Measurements from ENCODE around the gene TMPRSS11E. TPM values are rescaled to one million over a fixed set of nuclear protein-coding genes. Genes with fewer than 3 reads are reported as not detected.

Gene TMPRSS11E
- polyA plus RNA-seq, 1 donor: 0.04 TPM

- H3K9me3 ChIP-seq (ENCODE audit: control insufficient read depth, low read depth, low read length): no peaks in the 10 kb centered on the region
- no peaks in the 10 kb centered on the region for H3K27me3 ChIP-seq (ENCODE audit: control insufficient read depth, insufficient read depth, low read length)
- no peak overlapping the region for H3K4me3 ChIP-seq (ENCODE audit: low read length)
- no peak for DNase-seq
- H3K4me1 ChIP-seq (ENCODE audit: control insufficient read depth, insufficient read depth, low read length): no peaks in the 10 kb centered on the region
- no peak overlapping the region for H3K27ac ChIP-seq (ENCODE audit: low read length)
- H3K36me3 ChIP-seq (ENCODE audit: control insufficient read depth, insufficient read depth, low read length): no peaks in the 10 kb centered on the region
- WGBS (ENCODE audit: insufficient coverage, low lambda C conversion rate): 80% methylated on average over 1 of the region's 3 CpGs
Observed at GRCh38 chr4:68461790-68462189, 14.5 kb downstream of the TMPRSS11E start.

- Histone ChIP-seq H3K4me1 (ENCODE audit: control insufficient read depth, insufficient read depth, low read length) (no peaks in the 10 kb centered on the region), H3K4me3 (ENCODE audit: low read length) (no peak overlapping the region), H3K27ac (ENCODE audit: low read length) (no peak overlapping the region), H3K9me3 (ENCODE audit: control insufficient read depth, low read depth, low read length) (no peaks in the 10 kb centered on the region), H3K27me3 (ENCODE audit: control insufficient read depth, insufficient read depth, low read length) (no peaks in the 10 kb centered on the region), H3K36me3 (ENCODE audit: control insufficient read depth, insufficient read depth, low read length) (no peaks in the 10 kb centered on the region)
- 80% methylated on average over 2 of the region's 2 CpGs for WGBS (ENCODE audit: insufficient coverage, low lambda C conversion rate)
- no peak for DNase-seq
Observed at GRCh38 chr4:68462691-68463090, 15.4 kb downstream of the TMPRSS11E start.

GRCh38 chr4:68463796-68464195 lies 16.5 kb downstream of the TMPRSS11E start:
- Histone ChIP-seq H3K4me1 (ENCODE audit: control insufficient read depth, insufficient read depth, low read length) (no peaks in the 10 kb centered on the region), H3K9me3 (ENCODE audit: control insufficient read depth, low read depth, low read length) (no peaks in the 10 kb centered on the region)
- 71% methylated on average over 1 of the region's 2 CpGs for WGBS (ENCODE audit: insufficient coverage, low lambda C conversion rate)

GRCh38 chr4:68465058-68465457 lies 17.8 kb downstream of the TMPRSS11E start:
- Histone ChIP-seq H3K4me1 (ENCODE audit: control insufficient read depth, insufficient read depth, low read length) (no peaks in the 10 kb centered on the region), H3K4me3 (ENCODE audit: low read length) (no peak overlapping the region), H3K9me3 (ENCODE audit: control insufficient read depth, low read depth, low read length) (no peaks in the 10 kb centered on the region), H3K27me3 (ENCODE audit: control insufficient read depth, insufficient read depth, low read length) (no peaks in the 10 kb centered on the region), H3K36me3 (ENCODE audit: control insufficient read depth, insufficient read depth, low read length) (no peaks in the 10 kb centered on the region), H3K27ac (ENCODE audit: low read length) (no peak overlapping the region)
- DNase-seq: no peak
- no CpG with 5 or more reads among the region's 1 CpG for WGBS (ENCODE audit: insufficient coverage, low lambda C conversion rate)

More at GRCh38 chr4:68463796-68464195, 16.5 kb downstream of the TMPRSS11E start:
- Histone ChIP-seq H3K36me3 (ENCODE audit: control insufficient read depth, insufficient read depth, low read length) (no peaks in the 10 kb centered on the region), H3K27me3 (ENCODE audit: control insufficient read depth, insufficient read depth, low read length) (no peaks in the 10 kb centered on the region), H3K4me3 (ENCODE audit: low read length) (no peak overlapping the region), H3K27ac (ENCODE audit: low read length) (no peak overlapping the region)
- no peak for DNase-seq

- Histone ChIP-seq H3K4me1 (ENCODE audit: control insufficient read depth, insufficient read depth, low read length) (no peaks in the 10 kb centered on the region), H3K9me3 (ENCODE audit: control insufficient read depth, low read depth, low read length) (no peaks in the 10 kb centered on the region), H3K27me3 (ENCODE audit: control insufficient read depth, insufficient read depth, low read length) (no peaks in the 10 kb centered on the region), H3K27ac (ENCODE audit: low read length) (no peak overlapping the region), H3K4me3 (ENCODE audit: low read length) (no peak overlapping the region), H3K36me3 (ENCODE audit: control insufficient read depth, insufficient read depth, low read length) (no peaks in the 10 kb centered on the region)
- no CpG with 5 or more reads among the region's 2 CpGs for WGBS (ENCODE audit: insufficient coverage, low lambda C conversion rate)
- DNase-seq: no peak
Observed at GRCh38 chr4:68466185-68466584, 18.9 kb downstream of the TMPRSS11E start.

GRCh38 chr4:68466751-68467150 lies 19.5 kb downstream of the TMPRSS11E start:
- Histone ChIP-seq H3K27ac (ENCODE audit: low read length) (no peak overlapping the region), H3K4me1 (ENCODE audit: control insufficient read depth, insufficient read depth, low read length) (no peaks in the 10 kb centered on the region), H3K27me3 (ENCODE audit: control insufficient read depth, insufficient read depth, low read length) (no peaks in the 10 kb centered on the region), H3K36me3 (ENCODE audit: control insufficient read depth, insufficient read depth, low read length) (no peaks in the 10 kb centered on the region), H3K4me3 (ENCODE audit: low read length) (no peak overlapping the region), H3K9me3 (ENCODE audit: control insufficient read depth, low read depth, low read length) (no peaks in the 10 kb centered on the region)
- WGBS (ENCODE audit: insufficient coverage, low lambda C conversion rate): no CpG with 5 or more reads among the region's 3 CpGs
- DNase-seq: no peak

GRCh38 chr4:68469482-68469881 lies 22.2 kb downstream of the TMPRSS11E start:
- no peak for DNase-seq
- Histone ChIP-seq H3K36me3 (ENCODE audit: control insufficient read depth, insufficient read depth, low read length) (no peaks in the 10 kb centered on the region), H3K27ac (ENCODE audit: low read length) (no peak overlapping the region), H3K27me3 (ENCODE audit: control insufficient read depth, insufficient read depth, low read length) (no peaks in the 10 kb centered on the region), H3K4me3 (ENCODE audit: low read length) (no peak overlapping the region), H3K4me1 (ENCODE audit: control insufficient read depth, insufficient read depth, low read length) (no peaks in the 10 kb centered on the region), H3K9me3 (ENCODE audit: control insufficient read depth, low read depth, low read length) (no peaks in the 10 kb centered on the region)

- no peak for DNase-seq
- Histone ChIP-seq H3K36me3 (ENCODE audit: control insufficient read depth, insufficient read depth, low read length) (no peaks in the 10 kb centered on the region), H3K4me1 (ENCODE audit: control insufficient read depth, insufficient read depth, low read length) (no peaks in the 10 kb centered on the region), H3K27me3 (ENCODE audit: control insufficient read depth, insufficient read depth, low read length) (no peaks in the 10 kb centered on the region), H3K27ac (ENCODE audit: low read length) (no peak overlapping the region), H3K9me3 (ENCODE audit: control insufficient read depth, low read depth, low read length) (no peaks in the 10 kb centered on the region), H3K4me3 (ENCODE audit: low read length) (no peak overlapping the region)
- WGBS (ENCODE audit: insufficient coverage, low lambda C conversion rate): 90% methylated on average over 2 of the region's 5 CpGs
Observed at GRCh38 chr4:68476191-68476590, 28.9 kb downstream of the TMPRSS11E start.

- no peak for DNase-seq
- Histone ChIP-seq H3K27ac (ENCODE audit: low read length) (no peak overlapping the region), H3K27me3 (ENCODE audit: control insufficient read depth, insufficient read depth, low read length) (no peaks in the 10 kb centered on the region), H3K9me3 (ENCODE audit: control insufficient read depth, low read depth, low read length) (no peaks in the 10 kb centered on the region), H3K36me3 (ENCODE audit: control insufficient read depth, insufficient read depth, low read length) (no peaks in the 10 kb centered on the region), H3K4me3 (ENCODE audit: low read length) (no peak overlapping the region), H3K4me1 (ENCODE audit: control insufficient read depth, insufficient read depth, low read length) (no peaks in the 10 kb centered on the region)
- no CpG with 5 or more reads among the region's 5 CpGs for WGBS (ENCODE audit: insufficient coverage, low lambda C conversion rate)
Observed at GRCh38 chr4:68489338-68489737, 42.1 kb downstream of the TMPRSS11E start.

- 100% methylated on average over 1 of the region's 6 CpGs for WGBS (ENCODE audit: insufficient coverage, low lambda C conversion rate)
- H3K4me1 ChIP-seq (ENCODE audit: control insufficient read depth, insufficient read depth, low read length): no peaks in the 10 kb centered on the region
- H3K9me3 ChIP-seq (ENCODE audit: control insufficient read depth, low read depth, low read length): no peaks in the 10 kb centered on the region
- no peaks in the 10 kb centered on the region for H3K36me3 ChIP-seq (ENCODE audit: control insufficient read depth, insufficient read depth, low read length)
- no peak overlapping the region for H3K27ac ChIP-seq (ENCODE audit: low read length)
- DNase-seq: peak in 1 of 2 donors; percentile 9
- no peaks in the 10 kb centered on the region for H3K27me3 ChIP-seq (ENCODE audit: control insufficient read depth, insufficient read depth, low read length)
- H3K4me3 ChIP-seq (ENCODE audit: low read length): no peak overlapping the region
Observed at GRCh38 chr4:68490826-68491457, 43.7 kb downstream of the TMPRSS11E start.

GRCh38 chr4:68494688-68495087 lies 47.4 kb downstream of the TMPRSS11E start:
- no peaks in the 10 kb centered on the region for H3K9me3 ChIP-seq (ENCODE audit: control insufficient read depth, low read depth, low read length)
- no peak overlapping the region for H3K27ac ChIP-seq (ENCODE audit: low read length)
- 83% methylated on average over 1 of the region's 1 CpG for WGBS (ENCODE audit: insufficient coverage, low lambda C conversion rate)
- no peaks in the 10 kb centered on the region for H3K4me1 ChIP-seq (ENCODE audit: control insufficient read depth, insufficient read depth, low read length)
- no peak overlapping the region for H3K4me3 ChIP-seq (ENCODE audit: low read length)
- no peaks in the 10 kb centered on the region for H3K36me3 ChIP-seq (ENCODE audit: control insufficient read depth, insufficient read depth, low read length)
- DNase-seq: no peak
- H3K27me3 ChIP-seq (ENCODE audit: control insufficient read depth, insufficient read depth, low read length): no peaks in the 10 kb centered on the region

Data from large intestine (tissue), 3 donors.